ENCODE results near the gene ATXN1. TPM values are rescaled to one million over a fixed set of nuclear protein-coding genes. Genes with fewer than 3 reads are reported as not detected.

The ATXN1 gene
- total RNA-seq, result 14.3 and 14.5 TPM in 2 replicates

GRCh38 chr6:16760516-16761470 lies at the start of gene ATXN1:
Gene ATXN1 (minus strand): TSS chr6:16761460.

